ENCODE measurements around the gene TEC. TPM values are rescaled to one million over a fixed set of nuclear protein-coding genes. Genes with fewer than 3 reads are reported as not detected.

The TEC gene
- total RNA-seq, 1 donor from 2014 or later = 6.1 TPM

Other genes with a start within 250 kb of the TEC start
- 2.6 and 4.7 TPM in 2 replicates for gene TXK, start 135.6 kb downstream of the TEC start, total RNA-seq
- 13.4 and 36.5 TPM in 2 replicates for gene SLAIN2, start 71.7 kb upstream of the TEC start, total RNA-seq
- 0.20 TPM in 1 of 2 replicates, not detected in the other for gene SLC10A4, start 213.5 kb upstream of the TEC start, total RNA-seq
- 0.17 TPM in 1 of 2 replicates, not detected in the other for gene ZAR1, start 220.4 kb upstream of the TEC start, total RNA-seq